Endothelial cell of umbilical vein (primary cell): ENCODE data around the gene GBX2.

ENCODE experiments used
- CTCF ChIP-seq, 2 donors: IDR thresholded peaks; 1 replicate in 1 of 2; 2 replicates in 1 of 2; pipeline ENCODE4 v1.5.1; 2011; ENCODE audit warnings: low read length in 2 of 2, mild to moderate bottlenecking in 2 of 2, moderate library complexity in 2 of 2, control low read depth in 1 of 2, inconsistent platforms in 1 of 2, low read depth in 1 of 2; ENCODE audit not compliant: insufficient read depth in 1 of 2; ENCODE audit errors: extremely low read depth in 1 of 2
- EZH2 ChIP-seq: IDR thresholded peaks from 2 replicates; pipeline ENCODE4 v1.6.1; 2012; ENCODE audit warnings: borderline replicate concordance, low read depth, mild to moderate bottlenecking, moderate library complexity, low read length, inconsistent platforms; ENCODE audit not compliant: severe bottlenecking
- MAX ChIP-seq: IDR thresholded peaks from 2 replicates; pipeline ENCODE4 v1.6.1; 2011; ENCODE audit not compliant: insufficient read depth, insufficient read length

DNA sequence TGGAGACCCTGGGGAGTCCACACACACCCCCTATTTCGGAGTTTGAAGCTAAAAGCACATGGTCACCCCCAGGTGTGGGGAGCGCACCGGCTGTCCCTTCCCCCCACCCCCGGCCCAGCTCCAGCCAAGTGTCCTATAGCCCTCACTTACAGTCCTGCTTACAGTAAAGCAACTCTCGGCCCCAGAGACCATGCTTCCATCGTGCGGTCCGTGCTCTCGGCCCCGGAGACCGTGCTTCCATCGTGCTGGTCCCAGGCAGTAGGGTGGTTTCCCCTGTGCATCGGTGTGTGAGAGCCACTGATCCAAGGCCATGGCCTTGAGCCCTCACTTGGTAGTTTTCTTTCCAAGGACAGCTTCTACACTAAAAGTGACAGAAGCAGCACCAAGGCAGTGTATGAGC, 48.7 kb downstream of the GBX2 start:
- TF ChIP-seq CTCF (IDR thresholded peaks at IDR 0.05; ENCODE audit: extremely low read depth in 1 of 2, insufficient read depth in 1 of 2, low read depth in 1 of 2, low read length in 2 of 2) = no peak
- no peak for TF ChIP-seq MAX
- TF ChIP-seq EZH2 = no peak
